WI38 (cell line): ENCODE measurements around the gene CYS1.

Source experiments
- H3K4me3 ChIP-seq: 2 replicates; pipeline ENCODE4 v1.5.1; 2011; ENCODE audit warnings: low read depth, mild to moderate bottlenecking, control low read depth, low read length
- TF ChIP-seq, protein P1 (sequence below): IDR thresholded peaks from 2 replicates; pipeline ENCODE4 v1.5.1; 2012; ENCODE audit warnings: low read depth, mild to moderate bottlenecking, control low read depth, low read length

The CYS1 gene

DNA sequence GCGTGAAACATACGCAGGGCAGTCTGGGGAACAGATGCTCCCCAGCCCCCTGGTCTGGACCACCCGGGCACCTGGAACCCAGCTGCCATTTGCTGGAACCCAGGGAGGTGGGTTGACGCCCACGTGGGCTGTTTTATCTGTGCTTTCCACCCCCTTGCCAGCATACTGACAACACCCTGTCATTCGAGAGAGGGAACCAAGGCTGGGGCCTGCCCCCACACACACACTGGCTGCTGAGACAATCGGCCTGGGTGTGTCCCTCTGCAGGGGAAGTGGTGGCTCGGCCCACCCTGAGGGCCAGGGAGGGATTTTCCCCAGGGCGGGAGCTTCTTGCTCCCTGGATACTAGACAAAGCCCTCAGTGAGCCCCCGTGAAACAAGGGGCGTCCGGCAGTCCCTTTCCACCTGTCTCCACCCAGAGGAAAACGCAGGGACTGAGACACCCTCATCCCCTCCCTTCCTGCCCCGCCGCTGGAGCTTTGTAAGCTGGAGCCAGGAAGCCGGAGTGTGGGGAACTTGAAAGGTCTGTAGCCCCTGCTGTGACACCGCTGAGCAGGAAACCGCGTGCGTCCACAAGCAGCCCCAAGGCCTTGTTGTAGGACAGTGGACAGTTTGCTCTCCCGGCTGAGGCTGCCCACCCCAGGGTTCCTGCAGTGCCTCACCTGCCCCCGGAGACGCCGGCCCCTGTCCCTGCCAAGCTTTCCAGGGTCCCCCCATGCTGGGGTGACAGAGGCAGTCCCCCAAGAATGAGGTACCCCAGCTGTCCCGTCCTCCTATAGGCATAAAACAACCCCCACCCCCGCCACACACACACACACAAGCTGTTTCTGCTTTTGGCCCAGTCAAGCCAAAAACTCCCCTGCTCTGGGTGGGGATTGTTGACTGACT is 51.0 kb downstream of the CYS1 start:
- H3K4me3 ChIP-seq: no peak overlapping the region
- TF ChIP-seq, protein P1, sequence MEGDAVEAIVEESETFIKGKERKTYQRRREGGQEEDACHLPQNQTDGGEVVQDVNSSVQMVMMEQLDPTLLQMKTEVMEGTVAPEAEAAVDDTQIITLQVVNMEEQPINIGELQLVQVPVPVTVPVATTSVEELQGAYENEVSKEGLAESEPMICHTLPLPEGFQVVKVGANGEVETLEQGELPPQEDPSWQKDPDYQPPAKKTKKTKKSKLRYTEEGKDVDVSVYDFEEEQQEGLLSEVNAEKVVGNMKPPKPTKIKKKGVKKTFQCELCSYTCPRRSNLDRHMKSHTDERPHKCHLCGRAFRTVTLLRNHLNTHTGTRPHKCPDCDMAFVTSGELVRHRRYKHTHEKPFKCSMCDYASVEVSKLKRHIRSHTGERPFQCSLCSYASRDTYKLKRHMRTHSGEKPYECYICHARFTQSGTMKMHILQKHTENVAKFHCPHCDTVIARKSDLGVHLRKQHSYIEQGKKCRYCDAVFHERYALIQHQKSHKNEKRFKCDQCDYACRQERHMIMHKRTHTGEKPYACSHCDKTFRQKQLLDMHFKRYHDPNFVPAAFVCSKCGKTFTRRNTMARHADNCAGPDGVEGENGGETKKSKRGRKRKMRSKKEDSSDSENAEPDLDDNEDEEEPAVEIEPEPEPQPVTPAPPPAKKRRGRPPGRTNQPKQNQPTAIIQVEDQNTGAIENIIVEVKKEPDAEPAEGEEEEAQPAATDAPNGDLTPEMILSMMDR: no peak

DNA sequence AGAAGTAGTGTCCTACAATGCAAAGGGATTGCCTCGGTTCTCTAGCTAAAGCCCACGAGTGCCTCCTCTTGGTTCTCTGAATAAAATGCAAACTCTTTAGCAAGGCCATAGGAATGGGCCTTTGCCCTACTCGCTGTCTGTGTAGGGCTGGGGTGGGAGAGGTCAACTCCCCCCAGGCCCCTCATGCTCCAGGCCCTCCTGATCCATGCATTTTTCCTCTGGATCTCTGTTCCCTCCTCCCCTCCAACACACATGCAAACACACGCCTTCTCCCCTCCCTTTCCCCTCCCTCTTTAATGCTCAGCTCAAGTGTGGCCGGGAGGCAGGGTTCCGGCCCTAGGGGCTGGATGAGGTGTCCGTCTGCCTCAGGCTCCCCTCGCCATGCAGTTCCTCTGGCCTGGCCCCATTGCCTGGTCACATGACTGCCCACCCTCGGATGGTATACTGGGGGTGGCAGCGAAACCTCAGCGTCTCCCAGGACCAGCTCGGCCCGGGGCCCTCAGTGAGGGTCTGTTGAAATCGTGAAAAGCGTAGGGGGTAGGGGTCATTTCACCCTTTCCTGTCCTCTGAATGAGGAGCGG is 51.7 kb downstream of the CYS1 start:
- no peak overlapping the region for H3K4me3 ChIP-seq
- TF ChIP-seq, protein P1: peak; percentile 25; the same call in 1 of the 2 replicates

DNA sequence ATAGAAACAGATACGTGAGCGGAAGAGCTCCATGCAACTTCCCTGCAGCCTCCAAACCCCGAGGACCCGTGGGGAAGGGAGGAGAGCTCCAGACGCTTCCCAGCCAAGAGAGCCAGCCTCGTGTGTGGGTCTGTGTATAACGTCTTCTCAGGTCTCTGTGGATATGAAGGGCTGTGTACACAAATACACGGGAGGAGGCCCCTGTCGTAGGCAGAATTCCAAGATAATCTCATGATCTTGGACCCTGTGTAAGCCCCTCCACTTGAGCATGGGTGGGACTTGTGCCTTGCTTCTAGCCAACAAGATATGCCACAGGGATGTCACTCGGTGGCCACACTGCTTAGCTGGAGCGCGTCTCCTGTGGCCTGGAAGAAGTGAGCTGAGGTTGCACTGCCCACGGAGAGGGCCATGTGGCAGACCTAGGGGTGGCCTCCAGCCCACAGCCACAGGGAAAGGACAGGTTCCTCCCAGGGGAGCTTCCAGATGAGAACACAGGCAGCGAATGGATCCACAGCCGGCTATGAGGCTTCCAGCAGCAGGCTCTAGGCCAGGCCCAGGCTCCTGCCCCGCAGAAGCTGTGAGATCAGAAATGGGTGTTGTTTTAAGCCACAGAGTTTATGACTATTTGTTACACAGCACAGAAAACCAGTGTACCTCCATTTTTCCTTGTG is 52.4 kb downstream of the CYS1 start:
- no peak overlapping the region for H3K4me3 ChIP-seq
- TF ChIP-seq, protein P1: no peak

DNA sequence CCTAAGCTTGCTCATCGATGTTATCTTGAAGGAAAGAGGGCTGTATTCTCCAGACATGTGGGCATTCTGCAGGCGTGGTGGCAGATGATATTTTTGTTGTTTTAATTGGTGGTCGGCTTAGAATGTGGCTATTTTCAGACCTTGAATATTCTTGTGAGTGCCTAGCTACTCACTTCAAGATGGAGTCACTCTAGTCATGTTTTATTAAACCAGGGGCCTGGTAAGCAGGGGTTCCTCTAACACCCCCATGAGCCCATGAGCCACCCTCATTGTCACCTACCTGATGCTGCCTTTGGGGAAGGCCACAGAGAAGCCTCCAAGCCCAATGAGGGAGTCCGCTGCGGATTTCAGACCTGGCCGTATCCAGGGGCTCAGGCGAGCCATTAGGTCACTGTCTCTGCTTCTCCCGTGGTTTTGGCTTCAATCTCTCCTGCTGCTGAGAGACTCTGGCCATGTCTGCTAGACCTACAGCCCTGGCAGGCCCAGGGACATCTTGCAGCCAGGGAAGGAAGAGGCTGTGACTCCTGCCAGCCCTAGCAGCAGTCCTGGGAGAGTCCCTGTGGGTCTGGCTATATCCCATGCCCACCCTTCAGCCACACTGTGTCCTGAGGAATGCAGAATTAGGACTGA is 53.2 kb downstream of the CYS1 start:
- TF ChIP-seq, protein P1: no peak
- no peak overlapping the region for H3K4me3 ChIP-seq

DNA sequence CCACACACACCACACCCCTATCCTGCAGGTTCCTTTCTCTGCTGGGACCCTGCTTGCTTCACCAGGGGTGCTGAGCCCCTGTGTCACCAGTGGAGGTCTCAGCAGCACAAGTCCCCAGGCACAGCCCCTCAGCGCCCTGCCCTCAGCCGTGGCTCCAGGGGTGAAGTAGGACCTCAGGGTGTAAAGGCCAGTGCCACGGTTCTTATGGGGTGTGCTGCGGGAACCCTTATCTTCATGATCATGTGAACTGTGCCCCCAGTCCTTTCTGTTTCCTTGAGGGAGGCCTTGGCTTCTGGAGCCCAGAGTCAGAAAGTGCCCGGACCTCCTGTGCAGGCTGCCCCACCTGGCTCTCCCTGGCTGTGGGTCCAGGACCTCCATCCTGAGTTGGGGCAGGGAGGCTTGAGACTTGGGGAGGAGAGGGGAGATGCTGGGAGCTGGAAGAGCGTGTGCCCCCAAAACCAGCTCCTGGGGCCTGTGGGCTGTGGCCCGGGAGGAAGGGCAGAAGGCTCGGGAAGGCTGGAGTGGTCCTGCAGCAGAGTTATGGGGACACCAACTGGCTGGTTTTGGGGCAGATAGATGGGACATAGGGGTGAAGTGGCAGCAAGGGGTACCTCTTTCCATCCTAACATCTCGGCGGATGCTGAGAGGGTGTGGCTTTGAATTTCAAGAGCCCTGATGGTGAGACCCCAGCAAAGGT is 57.1 kb downstream of the CYS1 start:
- TF ChIP-seq, protein P1: 0 out of 2 replicates have a peak, but pooled peaks have one; percentile 17
- no peak overlapping the region for H3K4me3 ChIP-seq

DNA sequence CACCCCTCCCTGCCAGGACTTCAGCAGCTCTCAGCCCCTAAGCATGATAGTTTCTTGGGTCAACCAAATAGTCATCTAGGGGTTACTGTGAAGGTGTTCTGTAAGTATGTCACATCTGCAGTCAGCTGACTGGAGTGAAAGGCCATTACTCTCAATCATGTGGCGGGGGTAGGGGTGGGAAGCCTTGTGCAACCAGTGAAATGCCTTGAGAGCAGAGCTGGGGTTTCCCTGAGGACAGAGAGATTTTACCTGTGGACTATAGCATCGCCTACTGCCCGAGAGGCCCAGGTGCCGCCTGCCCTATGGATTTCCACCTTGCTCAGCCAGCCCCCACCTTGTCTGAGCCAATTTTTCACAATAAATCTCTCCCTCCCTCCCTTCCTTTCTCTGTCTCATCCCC is 57.8 kb downstream of the CYS1 start:
- TF ChIP-seq, protein P1: no peak
- no peak overlapping the region for H3K4me3 ChIP-seq
